Mesodermal cell (in vitro differentiated cells): Measurements from ENCODE around the gene DEFB113.

Experiments used
- H3K27ac ChIP-seq: 2 replicates; pipeline ENCODE4 v1.7.0; 2013; ENCODE audit warnings: mild to moderate bottlenecking, low read depth, low read length, moderate library complexity; ENCODE audit not compliant: severe bottlenecking
- H3K36me3 ChIP-seq: 2 replicates; pipeline ENCODE4 v1.7.1; 2013; ENCODE audit warnings: mild to moderate bottlenecking, low read length, moderate library complexity; ENCODE audit not compliant: control insufficient read depth, insufficient read depth
- H3K4me1 ChIP-seq: one replicate; pipeline ENCODE4 v1.7.1; 2013; ENCODE audit warnings: mild to moderate bottlenecking, low read length; ENCODE audit not compliant: insufficient read depth, control insufficient read depth, poor library complexity, severe bottlenecking
- H3K4me3 ChIP-seq: 2 replicates; pipeline ENCODE4 v1.7.0; 2013; ENCODE audit warnings: low read length, control low read depth, mild to moderate bottlenecking; ENCODE audit not compliant: insufficient read depth, poor library complexity, severe bottlenecking; ENCODE audit errors: extremely low read depth
- H3K9me3 ChIP-seq: 2 replicates; pipeline ENCODE4 v1.7.1; 2013; ENCODE audit warnings: mild to moderate bottlenecking, low read length, moderate library complexity; ENCODE audit not compliant: control insufficient read depth
- WGBS, 2 experiments: methylation state at CpG; one replicate each; pipeline ENCODE4 v1.1.5; 2013; ENCODE audit warnings: missing lambda C conversion rate in 2 of 2; ENCODE audit not compliant: insufficient coverage in 2 of 2; 5-methylcytosine and 5-hydroxymethylcytosine counted together

DEFB113 gene

DNA sequence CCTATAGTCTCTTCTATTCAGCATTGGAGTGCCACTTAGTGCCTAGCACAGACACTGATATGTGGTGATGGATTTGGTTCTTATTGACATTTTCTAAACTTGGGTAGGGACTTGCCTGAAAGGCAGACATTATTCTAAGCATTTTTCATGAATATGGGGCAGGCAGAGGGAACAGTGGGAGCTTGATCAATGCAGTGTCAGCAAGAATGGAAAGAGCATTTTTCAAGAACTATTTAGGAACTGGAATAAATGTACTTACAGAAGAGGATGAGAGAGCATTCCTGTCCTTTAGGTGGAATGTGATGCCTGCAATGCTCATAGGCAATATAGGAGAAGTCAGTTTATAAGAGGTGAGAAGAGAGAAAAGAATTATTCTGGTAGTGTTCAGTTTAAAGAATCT, 31.6 kb downstream of the DEFB113 start:
- H3K27ac ChIP-seq: no peak overlapping the region
- no peaks in the 10 kb centered on the region for H3K36me3 ChIP-seq
- H3K4me1 ChIP-seq: no peaks in the 10 kb centered on the region
- no peak overlapping the region for H3K4me3 ChIP-seq
- H3K9me3 ChIP-seq: no peaks in the 10 kb centered on the region

DNA sequence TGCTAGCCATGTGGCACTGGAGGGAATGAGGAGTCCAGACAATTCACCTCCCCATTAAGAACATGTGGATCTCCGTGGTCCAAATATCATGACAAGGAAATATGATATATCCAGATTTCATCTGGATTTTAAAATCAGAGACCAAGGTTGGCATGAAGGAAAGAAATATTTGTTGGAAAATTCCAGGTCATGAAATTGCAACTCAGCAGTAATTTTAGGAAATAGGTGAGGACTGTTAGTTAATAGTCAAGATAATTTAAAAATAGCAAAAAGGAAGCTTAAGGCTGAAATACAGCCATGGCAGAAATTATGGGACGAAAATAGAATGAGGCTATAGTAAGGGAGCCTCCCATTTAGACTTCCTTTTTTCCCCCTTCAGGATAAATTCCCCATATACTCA, 32.4 kb downstream of the DEFB113 start:
- H3K36me3 ChIP-seq: no peaks in the 10 kb centered on the region
- H3K27ac ChIP-seq: no peak overlapping the region
- no peak overlapping the region for H3K4me3 ChIP-seq
- WGBS, 2 experiments: no CpG with 5 or more reads among the region's 2 CpGs
- H3K9me3 ChIP-seq: no peaks in the 10 kb centered on the region
- H3K4me1 ChIP-seq: no peaks in the 10 kb centered on the region

DNA sequence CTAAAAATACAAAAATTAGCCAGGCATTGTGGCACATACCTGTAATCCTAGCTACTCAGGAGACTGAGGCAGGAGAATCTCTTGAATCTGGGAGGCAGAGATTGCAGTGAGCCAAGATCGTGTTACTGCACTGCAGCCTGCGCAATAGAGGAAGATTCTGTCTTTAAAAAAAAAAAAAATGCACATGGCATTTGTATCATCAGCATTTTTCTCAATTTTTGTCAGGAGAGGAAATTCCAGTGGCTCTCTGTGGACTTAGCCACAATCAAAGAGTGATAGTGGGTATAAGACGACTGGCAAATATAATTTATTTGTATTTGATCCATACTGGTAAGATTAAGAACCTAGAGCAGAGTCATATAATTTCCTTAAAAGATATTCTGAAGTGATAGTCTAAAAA, 34.0 kb downstream of the DEFB113 start:
- H3K9me3 ChIP-seq: no peaks in the 10 kb centered on the region
- no peak overlapping the region for H3K27ac ChIP-seq
- 92% methylated on average over 2 of the region's 3 CpGs; no CpG with 5 or more reads in 1 of the 2 experiments for WGBS, 2 experiments
- no peaks in the 10 kb centered on the region for H3K4me1 ChIP-seq
- no peak overlapping the region for H3K4me3 ChIP-seq
- H3K36me3 ChIP-seq: no peaks in the 10 kb centered on the region

DNA sequence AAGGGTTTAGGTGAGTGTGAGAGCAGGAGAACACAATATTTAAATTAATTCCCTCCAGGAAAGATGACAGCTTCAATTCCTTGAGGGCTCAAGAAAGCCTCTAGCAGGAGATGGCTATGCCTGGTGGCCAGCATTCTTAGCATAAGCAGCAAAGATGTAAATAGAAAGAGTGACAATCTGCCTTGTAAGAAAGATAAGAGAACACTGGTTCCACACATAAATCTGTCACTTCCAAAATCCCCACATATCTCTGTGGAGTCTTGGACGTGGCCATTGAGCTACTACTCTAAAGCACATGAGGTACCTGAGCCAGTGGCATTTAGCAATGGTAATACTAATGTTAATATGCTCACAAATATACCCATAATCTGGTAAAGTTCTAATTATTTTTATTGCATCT, 34.7 kb downstream of the DEFB113 start:
- H3K4me1 ChIP-seq: no peaks in the 10 kb centered on the region
- H3K9me3 ChIP-seq: no peaks in the 10 kb centered on the region
- WGBS, 2 experiments: 100% methylated on average over 1 of the region's 1 CpG; no CpG with 5 or more reads in 1 of the 2 experiments
- H3K36me3 ChIP-seq: no peaks in the 10 kb centered on the region
- no peak overlapping the region for H3K4me3 ChIP-seq
- no peak overlapping the region for H3K27ac ChIP-seq

DNA sequence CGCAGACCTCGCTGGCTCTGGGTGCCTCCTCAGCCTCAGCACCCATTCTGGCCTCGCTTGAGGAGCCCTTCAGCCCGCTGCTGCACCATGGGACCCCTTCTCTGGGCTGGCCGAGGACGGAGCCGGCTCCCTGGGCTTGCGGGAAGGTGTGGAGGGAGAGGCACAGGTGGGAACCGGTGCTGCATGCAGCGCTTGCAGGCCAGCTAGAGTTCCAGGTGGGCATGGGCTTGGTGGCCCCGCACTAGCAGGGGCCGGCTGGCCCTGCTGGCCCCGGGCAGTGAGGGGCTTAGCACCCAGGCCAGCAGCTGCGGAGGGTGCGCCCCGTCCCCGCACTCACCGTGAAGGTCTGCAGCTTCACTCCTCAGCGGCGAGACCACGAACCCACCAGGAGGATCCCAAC, 35.9 kb downstream of the DEFB113 start:
- H3K27ac ChIP-seq: no peak overlapping the region
- 91 to 93% methylated on average over 13 to 21 of the region's 21 CpGs for WGBS, 2 experiments
- H3K4me1 ChIP-seq: no peaks in the 10 kb centered on the region
- no peak overlapping the region for H3K4me3 ChIP-seq
- no peaks in the 10 kb centered on the region for H3K36me3 ChIP-seq
- H3K9me3 ChIP-seq: no peaks in the 10 kb centered on the region

DNA sequence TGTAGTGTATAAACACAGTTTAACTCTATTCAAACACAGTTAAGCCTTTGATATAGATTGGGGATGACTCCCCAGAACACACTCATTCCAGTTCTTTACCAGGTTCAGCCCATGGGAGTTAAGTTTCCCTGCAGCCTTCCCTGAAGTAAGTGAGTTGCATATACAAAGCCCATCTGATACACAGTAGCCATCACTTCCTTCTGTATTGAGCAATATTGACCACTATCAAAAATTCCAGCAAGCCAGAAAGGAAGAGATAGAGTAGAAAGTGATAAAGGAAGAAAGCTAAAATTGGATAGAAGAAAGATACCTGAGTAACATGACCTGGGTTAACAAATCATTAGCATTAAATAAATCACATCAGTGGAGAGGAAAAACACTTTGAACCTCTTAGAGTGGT, 40.1 kb downstream of the DEFB113 start:
- no peak overlapping the region for H3K4me3 ChIP-seq
- no peaks in the 10 kb centered on the region for H3K4me1 ChIP-seq
- no peaks in the 10 kb centered on the region for H3K36me3 ChIP-seq
- no peak overlapping the region for H3K27ac ChIP-seq
- no peaks in the 10 kb centered on the region for H3K9me3 ChIP-seq

DNA sequence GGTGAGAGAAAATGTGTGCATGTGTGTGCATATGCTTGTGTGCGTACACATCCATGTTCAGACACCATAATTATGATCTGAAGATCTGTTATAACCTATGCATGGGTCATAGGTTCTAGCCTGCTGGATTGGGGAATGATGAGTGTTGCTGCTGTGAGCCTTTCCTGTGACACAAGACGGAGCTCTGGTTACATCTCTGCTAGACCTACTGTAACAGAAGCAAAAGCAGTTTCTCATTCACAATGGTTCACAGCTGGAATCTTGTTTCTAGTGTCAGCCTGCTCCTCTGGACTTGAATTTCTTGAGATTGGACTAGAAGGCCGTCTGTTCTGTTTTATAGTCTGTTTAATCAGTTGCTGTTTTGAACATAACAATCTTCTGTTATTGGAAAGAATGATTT, 45.6 kb downstream of the DEFB113 start:
- no peak overlapping the region for H3K27ac ChIP-seq
- no peaks in the 10 kb centered on the region for H3K9me3 ChIP-seq
- no peak overlapping the region for H3K4me3 ChIP-seq
- no peaks in the 10 kb centered on the region for H3K36me3 ChIP-seq
- H3K4me1 ChIP-seq: no peaks in the 10 kb centered on the region
- 0 to 25% methylated on average over 1 of the region's 3 CpGs for WGBS, 2 experiments

DNA sequence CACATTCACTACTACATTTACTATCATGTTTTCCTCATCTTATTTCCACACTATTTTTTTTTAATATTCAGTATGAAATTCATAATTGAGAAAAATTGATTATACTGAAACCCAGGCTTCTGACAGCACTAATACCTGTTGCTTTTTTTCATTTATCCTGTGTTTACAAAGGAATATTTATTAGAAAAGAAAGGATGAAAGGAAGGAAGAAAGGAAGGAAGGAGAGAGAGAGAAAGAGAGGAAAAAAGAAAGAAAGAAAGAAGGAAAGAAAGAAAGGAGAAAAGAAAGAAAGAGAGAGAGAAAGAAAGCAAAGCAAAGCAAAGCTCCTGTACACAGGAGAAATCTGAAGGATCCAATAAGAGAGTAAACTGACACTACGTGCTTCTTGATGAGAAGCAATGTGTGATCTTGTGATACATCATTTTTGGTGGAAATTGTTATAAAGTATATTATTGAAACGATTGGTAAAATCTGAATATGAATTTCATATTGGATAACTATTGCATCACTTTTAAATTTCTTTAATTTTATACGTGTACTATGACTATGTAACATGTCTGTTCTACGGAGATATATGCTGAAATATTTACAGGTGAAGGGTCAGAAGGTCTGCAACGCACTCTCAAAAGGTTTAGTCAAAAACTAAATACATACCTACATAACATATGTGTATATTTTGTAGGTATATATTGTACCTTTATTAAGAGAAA, 49.3 kb downstream of the DEFB113 start:
- Histone ChIP-seq H3K4me3 (no peak overlapping the region), H3K27ac (no peak overlapping the region), H3K36me3 (no peaks in the 10 kb centered on the region), H3K4me1 (no peaks in the 10 kb centered on the region), H3K9me3 (no peaks in the 10 kb centered on the region)
- 83 to 100% methylated on average over 1 of the region's 5 CpGs for WGBS, 2 experiments

DNA sequence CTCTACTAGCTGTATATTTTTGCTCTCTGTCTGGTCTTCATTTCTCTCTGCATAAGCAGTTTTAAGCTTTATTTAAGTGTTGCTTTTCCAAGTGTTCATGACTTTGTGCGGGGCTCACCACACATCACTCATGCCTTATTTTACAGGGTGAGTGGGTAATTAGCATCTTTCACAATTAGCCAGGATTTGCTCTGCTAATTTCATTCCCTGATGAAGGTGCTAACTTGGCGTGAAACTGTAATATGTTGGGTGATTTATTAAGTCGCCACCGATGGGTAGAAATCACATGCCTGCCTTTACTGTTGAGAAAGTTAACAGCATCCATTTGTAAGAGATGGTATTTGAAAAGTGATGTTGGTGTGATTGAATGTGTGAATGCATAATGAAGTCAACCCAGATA, 50.2 kb downstream of the DEFB113 start:
- no peak overlapping the region for H3K27ac ChIP-seq
- WGBS, 2 experiments: 61 to 86% methylated on average over 3 of the region's 4 CpGs

DNA sequence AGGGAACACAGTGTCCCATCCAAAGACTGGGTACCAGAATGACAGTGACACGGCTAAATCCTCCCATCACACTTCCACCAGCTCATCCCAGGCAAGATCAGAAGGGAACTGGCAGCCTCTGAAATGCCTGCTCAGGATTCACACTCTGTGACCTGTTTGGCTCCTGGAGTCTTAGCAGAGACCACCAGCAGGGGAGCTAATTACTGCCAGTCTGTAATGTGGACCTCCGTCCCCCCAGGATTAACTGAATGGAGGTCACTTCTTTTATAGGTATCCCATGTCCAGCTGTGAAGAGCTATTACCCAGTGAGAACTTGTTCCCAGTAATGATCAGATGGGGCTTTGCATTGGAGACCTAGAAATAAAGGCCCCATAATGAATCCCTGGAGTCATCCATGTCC, 50.6 kb downstream of the DEFB113 start:
- H3K27ac ChIP-seq: no peak overlapping the region
- no peaks in the 10 kb centered on the region for H3K36me3 ChIP-seq
- no peaks in the 10 kb centered on the region for H3K4me1 ChIP-seq
- H3K4me3 ChIP-seq: no peak overlapping the region
- WGBS, 2 experiments: 0 to 17% methylated on average over 1 of the region's 2 CpGs
- no peaks in the 10 kb centered on the region for H3K9me3 ChIP-seq

More for the DNA sequence above, 50.2 kb downstream of the DEFB113 start:
- no peaks in the 10 kb centered on the region for H3K9me3 ChIP-seq
- H3K36me3 ChIP-seq: no peaks in the 10 kb centered on the region
- no peaks in the 10 kb centered on the region for H3K4me1 ChIP-seq
- H3K4me3 ChIP-seq: no peak overlapping the region
